ENCODE data around the gene ARHGEF40. TPM values are rescaled to one million over a fixed set of nuclear protein-coding genes. Genes with fewer than 3 reads are reported as not detected.
A peak's percentile ranks its signal among the peaks of the same experiment; 100 is the strongest.
"Not testable (repeated sequence)": the region's sequence is repeated elsewhere in the genome, so short reads cannot be mapped to it uniquely, and the experiment has no call there.

The ARHGEF40 gene
- total RNA-seq, 1 donor from 2014 or later: 6.8 TPM

- TF ChIP-seq CTCF (IDR thresholded peaks at IDR 0.05; ENCODE audit: insufficient read depth, low read length, severe bottlenecking): no peak
- no peak for FAIRE-seq
- peaks cover 2% of the 10 kb centered on the region for H3K27me3 ChIP-seq (ENCODE audit: control insufficient read depth, insufficient read depth, low read length)
- no peaks in the 10 kb centered on the region for H3K36me3 ChIP-seq (ENCODE audit: control insufficient read depth, insufficient read depth, low read length)
- H3K4me3 ChIP-seq (ENCODE audit: low read depth, low read length): no peak overlapping the region
- no peak for DNase-seq (ENCODE audit: low read depth)
Measured at GRCh38 chr14:21037156-21037555, 32.9 kb upstream of the ARHGEF40 start.

GRCh38 chr14:21038441-21039422, 31.4 kb upstream of the ARHGEF40 start:
- Histone ChIP-seq H3K36me3 (ENCODE audit: control insufficient read depth, insufficient read depth, low read length) (no peaks in the 10 kb centered on the region), H3K27me3 (ENCODE audit: control insufficient read depth, insufficient read depth, low read length) (no peaks in the 10 kb centered on the region), H3K4me3 (ENCODE audit: low read depth, low read length) (no peak overlapping the region)
- FAIRE-seq: no peak
- peak; percentile 50 for DNase-seq (ENCODE audit: low read depth)
- TF ChIP-seq CTCF (IDR thresholded peaks at IDR 0.05; ENCODE audit: insufficient read depth, low read length, severe bottlenecking): no peak

- H3K27me3 ChIP-seq (ENCODE audit: control insufficient read depth, insufficient read depth, low read length): no peaks in the 10 kb centered on the region
Measured at GRCh38 chr14:21039585-21040369, 30.3 kb upstream of the ARHGEF40 start.

GRCh38 chr14:21040370-21040925, 29.7 kb upstream of the ARHGEF40 start:
- DNase-seq (ENCODE audit: low read depth): no peak
- no peak for TF ChIP-seq CTCF (IDR thresholded peaks at IDR 0.05; ENCODE audit: insufficient read depth, low read length, severe bottlenecking)
- Histone ChIP-seq H3K4me3 (ENCODE audit: low read depth, low read length) (no peak overlapping the region), H3K36me3 (ENCODE audit: control insufficient read depth, insufficient read depth, low read length) (no peaks in the 10 kb centered on the region), H3K27me3 (ENCODE audit: control insufficient read depth, insufficient read depth, low read length) (no peaks in the 10 kb centered on the region)
- FAIRE-seq: no peak

More at GRCh38 chr14:21039585-21040369, 30.3 kb upstream of the ARHGEF40 start:
- DNase-seq (ENCODE audit: low read depth) (peak; percentile 72), FAIRE-seq (no peak)
- H3K4me3 ChIP-seq (ENCODE audit: low read depth, low read length): no peak overlapping the region
- no peaks in the 10 kb centered on the region for H3K36me3 ChIP-seq (ENCODE audit: control insufficient read depth, insufficient read depth, low read length)
- TF ChIP-seq CTCF (IDR thresholded peaks at IDR 0.05; ENCODE audit: insufficient read depth, low read length, severe bottlenecking): peak; percentile 75

- H3K4me3 ChIP-seq (ENCODE audit: low read depth, low read length); H3K27me3 ChIP-seq (ENCODE audit: control insufficient read depth, insufficient read depth, low read length); H3K36me3 ChIP-seq (ENCODE audit: control insufficient read depth, insufficient read depth, low read length); DNase-seq (ENCODE audit: low read depth); FAIRE-seq: not testable (repeated sequence)
Measured at GRCh38 chr14:21040941-21041340, 29.2 kb upstream of the ARHGEF40 start.

Measured in bronchial epithelial cell (primary cell).